ENCODE data around the gene MAPK8IP2. TPM values are rescaled to one million over a fixed set of nuclear protein-coding genes. Genes with fewer than 3 reads are reported as not detected.

MAPK8IP2 gene
- total RNA-seq, 4 donors from 2014 or later, result 0.39 to 0.85 (median 0.47) TPM

- ATAC-seq (no peak), DNase-seq (peak in 1 of 2 donors; percentile 7)
- H3K36me3 ChIP-seq, result peaks cover 0 to 7% of the 10 kb centered on the region in 2 donors
- no peaks in the 10 kb centered on the region for H3K9me3 ChIP-seq
- H3K27me3 ChIP-seq, result no peaks in the 10 kb centered on the region
- intact Hi-C loops (cut with DNase I; ENCODE audit: low total_unique reads), result loop anchor here (1.0 kb wide), 1 partner anchor 44 kb away; the partner anchor contains the start of gene ARSA
- no peak overlapping the region for H3K27ac ChIP-seq
- in situ Hi-C loops (cut with MboI; ENCODE audit: low sequenced_read_pairs in 4 of 4), result no loop called here
- no peak for TF ChIP-seq CTCF (IDR thresholded peaks at IDR 0.05 in 4 of 5, conservative IDR thresholded peaks at IDR 0.05 in 1 of 5)
- TF ChIP-seq POLR2A (IDR thresholded peaks at IDR 0.05), result no peak
- peaks cover 16 to 27% of the 10 kb centered on the region in 2 donors for H3K4me1 ChIP-seq
- H3K4me3 ChIP-seq, result no peak overlapping the region
Measured at GRCh38 chr22:50584106-50585096, 16.2 kb upstream of the MAPK8IP2 start.

- Histone ChIP-seq H3K27ac (no peak overlapping the region), H3K36me3 (peaks cover 0 to 3% of the 10 kb centered on the region in 2 donors), H3K4me1 (peaks cover 16 to 27% of the 10 kb centered on the region in 2 donors), H3K9me3 (no peaks in the 10 kb centered on the region), H3K27me3 (no peaks in the 10 kb centered on the region), H3K4me3 (no peak overlapping the region)
- in situ Hi-C loops (cut with MboI; ENCODE audit: low sequenced_read_pairs in 4 of 4), result no loop called here
- intact Hi-C loops (cut with DNase I; ENCODE audit: low total_unique reads), result no loop called here
- DNase-seq (no peak), ATAC-seq (no peak)
- no peak for TF ChIP-seq POLR2A (IDR thresholded peaks at IDR 0.05)
- no peak for TF ChIP-seq CTCF (IDR thresholded peaks at IDR 0.05 in 4 of 5, conservative IDR thresholded peaks at IDR 0.05 in 1 of 5)
Measured at GRCh38 chr22:50585238-50585637, 15.4 kb upstream of the MAPK8IP2 start.

DNA sequence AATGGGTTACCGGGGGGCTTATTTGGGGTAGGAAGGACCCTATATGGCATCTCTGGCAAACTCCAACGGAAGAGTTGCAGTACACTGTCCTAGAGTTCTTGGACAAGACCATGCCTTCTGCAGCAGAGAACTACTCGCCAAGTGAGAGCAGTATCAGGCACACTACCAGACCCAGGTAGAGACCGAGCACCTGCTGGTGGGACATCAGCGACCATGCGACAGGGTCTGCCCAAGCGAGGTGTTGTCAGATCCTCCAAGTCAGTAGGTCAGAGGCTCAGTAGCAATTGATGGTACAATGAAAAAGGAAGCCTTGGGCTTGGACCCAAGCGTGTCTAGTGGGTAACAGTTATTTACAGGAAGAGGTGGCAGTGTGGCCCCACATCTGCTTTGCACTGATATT lies 14.8 kb upstream of the MAPK8IP2 start:
- in situ Hi-C loops (cut with MboI; ENCODE audit: low sequenced_read_pairs in 4 of 4) (no loop called here), intact Hi-C loops (cut with DNase I; ENCODE audit: low total_unique reads) (no loop called here)
- DNase-seq (no peak), ATAC-seq (no peak)
- H3K4me3 ChIP-seq, result no peak overlapping the region
- H3K27ac ChIP-seq, result no peak overlapping the region
- H3K4me1 ChIP-seq, result peaks cover 16 to 23% of the 10 kb centered on the region in 2 donors
- H3K9me3 ChIP-seq, result no peaks in the 10 kb centered on the region
- H3K36me3 ChIP-seq, result no peaks in the 10 kb centered on the region
- TF ChIP-seq POLR2A (IDR thresholded peaks at IDR 0.05), result no peak
- TF ChIP-seq CTCF (IDR thresholded peaks at IDR 0.05 in 4 of 5, conservative IDR thresholded peaks at IDR 0.05 in 1 of 5), result no peak
- H3K27me3 ChIP-seq, result no peaks in the 10 kb centered on the region

DNA sequence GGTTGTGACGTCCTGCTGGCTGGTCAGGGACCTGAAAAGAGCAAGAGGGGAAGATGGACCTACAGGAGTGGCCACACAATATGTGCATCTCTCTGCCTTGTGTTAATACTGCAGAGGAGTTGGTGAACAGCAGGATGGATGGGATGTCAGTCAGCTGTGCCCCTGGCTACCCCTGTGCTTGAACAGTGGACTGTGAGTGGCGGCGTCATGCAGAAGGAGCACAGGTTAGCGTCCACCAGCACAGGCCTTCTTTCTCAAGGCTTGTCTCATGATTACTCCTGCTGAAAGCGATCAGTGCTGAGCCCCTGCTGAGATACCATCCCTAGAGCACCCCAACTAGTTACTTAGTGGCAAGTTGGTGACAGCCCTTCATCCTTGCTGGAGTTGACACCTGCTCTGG lies 14.2 kb upstream of the MAPK8IP2 start:
- TF ChIP-seq POLR2A (IDR thresholded peaks at IDR 0.05), result no peak
- TF ChIP-seq CTCF (IDR thresholded peaks at IDR 0.05 in 4 of 5, conservative IDR thresholded peaks at IDR 0.05 in 1 of 5), result no peak
- ATAC-seq, result no peak
- no peak for DNase-seq
- H3K9me3 ChIP-seq, result no peaks in the 10 kb centered on the region
- peaks cover 10 to 16% of the 10 kb centered on the region in 2 donors for H3K4me1 ChIP-seq
- no peak overlapping the region for H3K4me3 ChIP-seq
- H3K27me3 ChIP-seq, result no peaks in the 10 kb centered on the region
- H3K36me3 ChIP-seq, result no peaks in the 10 kb centered on the region
- in situ Hi-C loops (cut with MboI; ENCODE audit: low sequenced_read_pairs in 4 of 4), result no loop called here
- no peak overlapping the region for H3K27ac ChIP-seq
- intact Hi-C loops (cut with DNase I; ENCODE audit: low total_unique reads), result no loop called here

Measured in gastrocnemius medialis (tissue), 4 donors.